GM19372 (cell line): Measurements from ENCODE around the gene DOHH.
A peak's percentile ranks its signal among the peaks of the same experiment; 100 is the strongest.

ENCODE experiments used
- ATAC-seq: cut with Tn5 transposase; IDR thresholded peaks from one replicate; pipeline ENCODE4 v1.9.1; 2021; ENCODE audit warnings: mild to moderate bottlenecking, low read depth, moderate library complexity; ENCODE audit not compliant: unreplicated experiment

The DOHH gene

DNA sequence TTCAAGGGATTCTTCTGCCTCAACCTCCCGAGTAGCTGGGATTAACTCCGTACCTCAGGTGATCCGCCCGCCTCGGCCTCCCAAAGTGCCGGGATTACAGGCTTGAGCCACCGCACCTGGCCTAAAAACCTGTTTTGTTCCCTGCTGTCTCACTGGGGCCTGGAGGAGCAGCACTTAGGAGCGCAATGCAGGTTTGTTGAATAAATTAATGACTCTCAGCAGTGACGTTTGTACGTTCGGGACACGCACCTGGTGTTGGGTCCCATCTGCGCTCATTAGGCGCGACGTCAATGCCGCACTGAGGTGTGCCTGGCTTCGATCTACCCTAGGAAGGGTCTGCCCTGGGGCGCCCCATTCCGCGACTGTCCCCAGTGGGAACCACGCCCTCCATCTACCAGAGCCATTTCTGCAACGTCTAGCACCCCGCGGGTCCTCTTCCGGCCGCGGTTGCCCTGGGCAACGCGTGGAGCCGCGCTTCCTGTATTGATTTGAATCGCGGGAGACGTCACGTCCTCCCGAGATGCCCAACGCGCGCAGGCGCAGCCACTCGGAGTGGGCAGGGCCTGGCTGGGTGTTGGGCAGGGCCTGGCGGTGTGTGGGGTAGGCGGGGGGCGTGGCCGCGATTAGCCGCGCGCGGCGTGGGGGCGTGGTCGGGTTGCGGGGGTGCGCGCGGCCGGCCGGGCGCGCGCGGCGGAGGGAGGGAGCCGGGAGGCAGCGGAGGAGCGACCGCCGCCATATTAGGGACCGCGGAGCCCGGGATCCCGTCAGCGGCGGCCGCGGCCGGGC lies 5.3 kb upstream of the DOHH start, which contains the start of gene FZR1:
TSS of gene FZR1 (plus strand) at position 714 of the 786 bp plus-strand sequence. CDS start 16,679 bp downstream, outside the sequence.
- peak; percentile 92 for ATAC-seq

DNA sequence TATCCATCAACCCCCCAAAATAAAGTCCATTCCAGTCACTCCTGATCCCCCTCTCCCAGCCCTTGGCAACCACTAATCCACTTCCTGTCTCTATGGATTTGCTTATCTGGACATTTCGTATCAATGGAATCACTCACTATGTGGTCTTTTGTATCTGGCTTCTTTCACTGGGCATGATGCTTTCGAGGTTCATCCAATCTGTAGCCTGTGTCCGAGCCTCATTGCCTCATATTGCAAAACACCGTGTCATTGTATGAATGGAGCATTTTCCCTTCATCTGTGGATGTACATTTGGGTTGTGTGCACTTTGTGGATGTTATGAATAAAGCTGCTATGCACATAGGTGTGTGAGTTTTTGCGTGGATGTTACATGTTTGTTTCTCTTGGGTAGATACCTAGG lies 4.3 kb upstream of the DOHH start:
- no peak for ATAC-seq

GRCh38 chr19:3503036-3503572 lies 2.6 kb upstream of the DOHH start:
- no peak for ATAC-seq

GRCh38 chr19:3501780-3502179 lies 1.3 kb upstream of the DOHH start:
- ATAC-seq, result no peak

- ATAC-seq, result peak; percentile 11
Measured at GRCh38 chr19:3499738-3500428, 591 bp downstream of the DOHH start.

DNA sequence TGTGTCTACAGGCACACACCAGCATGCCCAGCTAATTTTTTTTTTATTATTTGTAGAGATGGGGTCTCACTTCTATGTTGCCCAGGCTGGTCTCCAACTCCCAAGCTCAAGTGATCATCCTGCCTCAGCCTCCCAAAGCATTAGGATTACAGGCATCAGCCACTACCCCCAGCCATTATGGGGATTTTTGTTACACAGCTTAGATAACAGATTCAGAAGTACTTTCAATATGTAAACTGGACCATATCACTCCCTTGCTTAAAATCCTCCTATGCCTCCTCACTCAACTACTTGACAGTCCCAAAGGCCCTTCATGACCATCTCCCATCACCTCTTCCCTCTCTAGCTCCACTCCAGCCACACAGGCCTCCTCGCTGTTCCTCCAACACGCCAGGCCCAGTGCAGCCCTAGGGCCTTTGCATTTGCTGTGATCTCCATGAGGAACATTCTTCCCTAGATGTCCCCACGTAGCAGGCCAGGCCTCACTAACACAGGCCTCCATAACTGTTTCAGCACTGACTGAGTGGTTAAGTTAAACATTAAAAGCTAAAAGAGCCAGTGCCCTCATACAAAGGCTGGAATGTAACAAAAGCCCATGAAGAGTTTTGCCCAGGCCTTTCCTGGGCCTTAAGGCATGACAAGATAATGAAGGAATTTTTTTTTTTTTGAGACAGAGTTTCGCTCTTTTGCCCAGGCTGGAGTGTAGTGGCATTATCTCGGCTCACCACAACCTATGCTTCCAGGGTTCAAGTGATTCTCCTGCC lies 2.5 kb downstream of the DOHH start:
- ATAC-seq, result no peak

- no peak for ATAC-seq
Measured at GRCh38 chr19:3496392-3497273, 3.8 kb downstream of the DOHH start.

DNA sequence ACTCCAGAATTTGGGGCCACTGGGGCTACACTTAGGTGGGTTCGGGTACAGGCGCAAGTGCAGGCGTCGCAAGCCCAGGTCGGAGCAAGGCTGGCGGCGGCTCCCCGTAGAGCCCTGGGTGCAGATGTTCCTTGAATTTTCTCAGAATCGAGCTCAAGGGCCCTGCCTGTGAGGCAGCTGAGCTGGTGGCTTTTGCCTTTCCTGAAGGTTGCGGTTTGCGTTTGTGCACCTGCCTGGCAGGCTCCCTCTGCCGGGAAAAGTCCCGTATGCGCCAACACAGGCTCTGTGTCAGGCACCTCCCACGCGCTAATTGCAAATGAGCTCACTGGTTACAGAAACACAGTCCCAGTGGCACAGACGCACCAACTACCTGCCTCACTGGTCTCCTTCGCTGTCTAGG lies 5.9 kb downstream of the DOHH start:
- ATAC-seq, result no peak

DNA sequence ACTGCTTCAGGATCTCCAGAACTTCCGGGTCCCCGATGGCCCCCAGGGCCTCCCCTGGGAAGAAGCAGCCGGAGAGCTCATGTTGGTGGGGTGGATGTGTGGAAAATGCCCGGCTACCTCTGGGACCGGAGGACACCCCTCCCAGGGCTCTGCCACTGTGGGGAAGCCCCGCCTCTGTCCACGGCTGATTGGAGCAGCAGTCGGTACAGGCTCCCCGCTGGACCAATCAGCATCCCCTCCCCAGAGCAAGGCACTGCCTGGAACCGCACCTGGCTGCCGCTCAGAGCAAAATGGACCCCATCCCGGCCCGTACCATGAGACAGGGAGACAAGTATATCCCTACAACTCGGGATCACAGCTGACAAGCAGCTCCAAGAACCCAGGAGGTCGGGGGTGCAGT lies 6.4 kb downstream of the DOHH start:
- no peak for ATAC-seq

- ATAC-seq, result no peak
Measured at GRCh38 chr19:3493651-3494050, 6.8 kb downstream of the DOHH start.

DNA sequence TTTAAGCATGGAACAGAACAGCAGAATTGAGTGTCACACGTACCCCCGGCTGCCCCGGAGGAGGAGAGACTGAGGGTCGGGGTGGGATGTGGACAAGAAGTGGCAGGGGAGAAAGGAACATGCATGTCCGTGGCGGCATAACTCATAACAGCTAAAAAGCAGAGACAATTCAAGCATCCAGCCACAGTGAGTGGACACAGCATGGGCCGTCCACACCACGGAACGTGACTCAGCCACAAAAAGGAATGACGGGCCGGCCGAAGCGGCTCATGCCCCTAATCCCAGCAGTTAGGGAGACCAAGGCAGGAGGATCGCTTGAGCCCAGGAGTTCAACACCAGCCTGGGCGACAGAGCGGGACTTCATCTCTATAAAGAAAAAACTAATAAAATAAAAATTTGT lies 7.6 kb downstream of the DOHH start:
- ATAC-seq, result no peak

DNA sequence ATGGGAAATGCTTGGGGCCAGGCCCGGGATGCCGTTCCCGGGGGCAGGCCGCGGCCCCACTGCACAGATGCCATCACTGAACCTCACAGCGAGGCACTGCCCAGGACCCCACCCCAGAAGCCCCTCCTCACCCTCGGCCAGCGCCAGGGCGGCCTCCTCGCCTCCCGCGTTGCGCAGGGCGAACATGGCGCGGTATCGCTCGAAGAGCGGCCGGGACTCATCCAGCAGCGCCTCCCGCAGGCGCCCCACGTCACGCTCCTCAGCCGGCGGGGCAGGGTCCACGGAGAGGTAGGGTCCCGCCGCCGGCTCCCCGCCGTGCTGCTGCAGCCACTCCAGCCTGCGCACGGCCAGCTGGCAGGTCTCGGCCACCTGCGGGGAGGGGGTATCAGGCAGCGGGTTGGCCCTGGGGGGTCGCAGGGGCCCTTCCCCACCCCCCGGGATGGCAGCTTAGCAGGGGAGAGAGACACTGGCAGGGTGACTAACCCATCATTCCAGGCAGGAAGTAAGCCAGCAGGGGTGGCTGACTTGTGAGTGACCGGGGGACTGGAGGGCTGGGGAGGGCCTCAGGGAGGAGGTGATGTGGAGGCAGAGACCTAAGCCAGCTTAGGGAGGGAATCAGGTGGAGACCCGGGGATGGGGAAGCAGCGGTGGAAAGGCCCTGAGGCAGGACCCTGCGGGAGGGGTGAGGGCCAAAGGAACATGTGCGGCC lies 8.2 kb downstream of the DOHH start:
- no peak for ATAC-seq

DNA sequence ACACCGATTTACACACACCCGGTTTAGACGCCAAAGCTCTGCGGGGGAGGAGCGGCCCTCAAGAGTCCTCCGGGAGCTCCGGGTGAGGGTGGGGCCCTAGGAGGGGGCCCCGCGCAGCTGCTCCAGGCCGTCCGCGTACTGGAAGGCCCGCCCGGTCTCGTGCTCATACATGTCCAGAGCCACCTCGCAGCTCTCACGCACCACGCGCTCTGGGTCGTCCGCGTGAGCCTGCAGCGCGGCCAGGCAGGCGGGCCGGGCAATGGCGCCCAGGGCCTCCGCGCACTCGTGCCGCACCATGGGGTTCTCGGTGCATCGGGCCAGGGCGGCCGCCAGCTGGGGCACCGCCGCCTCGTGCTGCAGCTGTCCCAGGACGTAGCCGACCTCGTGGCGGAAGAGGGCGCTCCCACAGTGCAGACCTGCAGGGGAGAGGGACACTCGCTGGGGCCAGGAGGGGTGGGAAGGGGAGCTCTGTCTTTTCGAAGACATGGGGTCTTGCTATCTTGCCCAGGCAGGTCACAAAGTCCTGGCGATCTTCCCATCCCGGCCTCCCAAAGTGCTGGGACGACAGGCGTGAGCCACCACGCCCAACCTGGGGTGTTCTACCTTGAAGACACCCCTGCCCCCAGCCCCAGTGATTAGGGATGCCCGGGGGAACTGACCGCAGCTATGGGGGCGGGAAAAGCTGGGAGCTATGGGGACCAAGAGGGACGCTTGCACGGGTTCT lies 8.9 kb downstream of the DOHH start:
- no peak for ATAC-seq

DNA sequence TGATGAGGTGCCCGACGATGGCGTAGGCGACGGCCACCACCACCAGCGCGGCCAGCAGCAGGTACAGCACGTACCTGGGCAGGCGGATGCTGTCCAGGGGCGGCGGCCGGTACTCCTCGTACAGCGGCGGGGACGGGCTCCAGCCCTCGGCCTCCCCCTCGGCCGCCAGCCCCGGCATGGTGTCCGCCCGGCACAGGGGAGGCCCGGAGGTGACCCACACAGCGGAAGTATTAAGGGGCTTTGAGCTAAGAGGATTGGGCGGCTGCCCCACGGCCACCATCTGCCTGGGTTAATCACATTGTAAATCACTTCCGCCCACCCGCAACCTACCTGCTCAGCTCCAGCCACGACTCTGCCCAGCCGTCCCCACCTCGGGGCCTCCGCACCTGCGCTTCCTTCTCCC lies 17.2 kb downstream of the DOHH start, which contains the start of gene SMIM44:
TSS of gene SMIM44 (minus strand) at position 216 of the 403 bp plus-strand sequence. CDS start at position 178, 38 bp downstream.
- no peak for ATAC-seq

DNA sequence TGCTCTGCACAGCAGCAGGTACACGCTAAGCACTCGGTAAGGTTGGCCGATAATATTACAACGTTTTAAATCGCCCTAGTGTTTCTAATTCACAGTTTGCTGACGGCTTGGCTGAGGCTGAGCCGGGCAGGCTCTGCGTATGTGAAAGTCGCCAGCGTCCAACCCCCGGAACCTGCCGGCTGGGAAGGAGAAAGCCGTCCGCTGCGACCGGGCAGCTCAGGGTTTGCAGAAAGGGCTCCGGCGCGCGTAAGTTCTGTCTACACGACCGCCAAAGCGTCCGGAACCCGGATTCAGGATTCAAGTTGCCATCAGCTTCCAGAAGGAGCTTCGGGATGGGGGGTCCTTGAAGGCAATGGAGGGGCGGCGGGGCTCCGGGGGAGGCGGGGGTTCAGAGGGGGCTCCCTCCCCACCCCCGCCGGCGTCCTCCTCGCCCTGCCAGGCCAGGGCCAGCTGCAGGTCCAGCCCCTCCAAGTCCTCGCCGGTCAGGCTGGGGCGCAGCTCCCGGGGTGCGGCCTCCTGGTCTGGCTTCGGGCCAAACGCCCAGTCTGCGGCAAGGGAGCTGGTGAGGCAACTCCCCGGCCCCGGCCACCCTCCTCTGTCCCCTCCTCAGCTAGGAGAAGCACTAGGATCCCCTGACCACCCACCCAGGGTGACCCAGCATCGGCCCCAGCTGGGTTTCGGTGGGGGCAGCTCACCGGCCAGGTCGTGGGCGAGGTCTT lies 17.8 kb downstream of the DOHH start:
- ATAC-seq, result no peak

DNA sequence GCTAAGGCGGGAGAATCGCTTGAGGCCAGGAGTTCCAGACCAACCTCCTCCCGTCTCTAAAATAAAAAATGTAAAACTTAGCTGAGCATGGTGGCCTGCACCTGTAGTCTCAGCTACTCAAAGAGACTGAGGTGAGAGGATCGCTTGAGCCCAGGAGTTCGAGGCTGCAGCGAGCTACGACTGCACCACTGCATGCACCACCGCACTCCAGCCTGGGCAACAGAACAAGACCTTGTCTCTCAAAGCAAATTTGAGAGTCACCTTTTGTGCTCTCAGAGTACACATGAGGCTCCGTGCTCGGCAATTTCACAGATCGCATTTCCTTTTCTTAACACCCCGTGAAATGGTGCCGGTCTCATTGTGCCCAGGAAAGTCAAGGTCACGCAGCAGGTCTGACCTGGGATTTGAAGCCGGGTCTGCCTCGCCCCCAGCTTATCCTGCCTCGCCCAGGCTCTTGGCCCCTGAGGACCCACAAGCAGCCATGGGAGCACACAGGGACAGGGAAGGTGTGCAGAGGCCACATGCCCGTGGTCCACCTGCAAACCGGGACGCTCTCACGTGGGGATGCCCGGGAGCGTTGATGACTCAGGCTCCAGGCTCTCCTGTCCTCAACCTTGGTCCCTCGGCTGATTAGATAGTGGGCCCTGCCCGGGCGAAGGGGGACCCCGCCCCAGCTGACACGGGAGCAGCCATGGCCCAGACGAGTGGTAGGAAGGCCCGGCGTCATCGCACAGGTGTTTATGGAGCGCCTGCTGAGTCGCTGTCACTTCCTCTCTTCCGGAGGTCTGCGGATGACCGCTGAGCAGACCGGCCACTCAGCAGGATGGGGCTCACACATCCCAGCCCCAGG lies 19.0 kb downstream of the DOHH start:
- no peak for ATAC-seq
